DND-41 (cell line): Measurements from ENCODE around the gene BATF2.

Experiments
- CTCF ChIP-seq: IDR thresholded peaks from 2 replicates; pipeline ENCODE4 v1.5.1; 2012; ENCODE audit warnings: borderline replicate concordance, low read length, moderate library complexity, mild to moderate bottlenecking; ENCODE audit not compliant: poor library complexity, severe bottlenecking; ENCODE audit errors: extremely low read depth
- EZH2 ChIP-seq: IDR thresholded peaks from 3 replicates; pipeline ENCODE4 v1.6.1; 2012; ENCODE audit warnings: borderline replicate concordance, low read depth, mild to moderate bottlenecking, moderate library complexity, low read length, inconsistent platforms; ENCODE audit not compliant: severe bottlenecking

- TF ChIP-seq EZH2 (no peak), CTCF (no peak)
Observed at GRCh38 chr11:65016705-65017104, 19.9 kb upstream of the BATF2 start.
